ENCODE data around the gene PDE4B.
"Not testable (repeated sequence)": the region's sequence is repeated elsewhere in the genome, so short reads cannot be mapped to it uniquely, and the experiment has no call there.

Gene PDE4B

GRCh38 chr1:66405061-66405460 is 612.4 kb downstream of the PDE4B start:
- no peak for DNase-seq

- DNase-seq, result not testable (repeated sequence)
These were observed 618.8 kb downstream of the PDE4B start for GRCh38 chr1:66411449-66411848.

- no peak for DNase-seq
These were observed 620.0 kb downstream of the PDE4B start for GRCh38 chr1:66412704-66413103.

- DNase-seq, result no peak
These were observed 620.6 kb downstream of the PDE4B start for GRCh38 chr1:66413136-66413837.

GRCh38 chr1:66413838-66414175 is 621.1 kb downstream of the PDE4B start:
- no peak for DNase-seq

- no peak for DNase-seq
These were observed 622.6 kb downstream of the PDE4B start for GRCh38 chr1:66415281-66415680.

GRCh38 chr1:66415866-66416265 is 623.2 kb downstream of the PDE4B start:
- no peak for DNase-seq

GRCh38 chr1:66416295-66416694 is 623.6 kb downstream of the PDE4B start:
- no peak for DNase-seq

- DNase-seq, result no peak
These were observed 625.3 kb downstream of the PDE4B start for GRCh38 chr1:66418021-66418420.

GRCh38 chr1:66420171-66420570 is 627.5 kb downstream of the PDE4B start:
- not testable (repeated sequence) for DNase-seq

- not testable (repeated sequence) for DNase-seq
These were observed 628.2 kb downstream of the PDE4B start for GRCh38 chr1:66420906-66421305.

GRCh38 chr1:66422804-66423203 is 630.1 kb downstream of the PDE4B start:
- DNase-seq, result no peak

Data from stimulated activated CD4-positive, alpha-beta T cell treated with anti-CD3 and anti-CD28 coated beads, Interleukin-2, amount 100 ng/mL, for 48 hours (primary cell).